ENCODE measurements around the gene CAPN13. TPM values are rescaled to one million over a fixed set of nuclear protein-coding genes. Genes with fewer than 3 reads are reported as not detected.

Gene CAPN13
- total and polyA plus RNA-seq, 4 donors: 0.13 to 0.42 TPM; not detected in 2

DNA sequence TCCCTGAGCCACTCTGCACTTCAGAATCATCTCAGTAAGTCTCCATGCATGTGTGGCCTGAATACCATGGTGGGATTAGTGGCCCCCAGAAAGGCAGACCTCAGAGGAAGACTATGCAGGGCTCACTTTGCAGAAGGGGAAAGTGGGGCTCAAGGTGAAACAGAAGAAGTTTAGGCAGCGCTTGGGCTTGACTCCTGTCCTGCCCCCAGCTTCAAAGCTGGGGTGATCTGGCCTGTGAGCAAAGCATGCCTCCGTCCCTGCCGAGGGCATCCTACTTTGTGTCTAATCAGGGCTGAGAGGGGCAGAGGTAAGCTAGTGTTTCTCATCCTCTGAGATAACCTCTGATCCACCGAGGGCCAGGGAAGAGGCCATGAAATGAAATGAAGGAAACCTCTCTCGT lies 7.9 kb downstream of the CAPN13 start:
- Histone ChIP-seq H3K27me3 (ENCODE audit: control insufficient read depth in 4 of 4, insufficient read depth in 4 of 4, low read length in 3 of 4) (no peaks in the 10 kb centered on the region), H3K36me3 (ENCODE audit: control insufficient read depth in 4 of 4, insufficient read depth in 3 of 4, low read depth in 1 of 4, low read length in 3 of 4) (no peaks in the 10 kb centered on the region), H3K4me1 (ENCODE audit: control insufficient read depth in 4 of 4, insufficient read depth in 4 of 4, low read length in 3 of 4) (peaks cover 0 to 7% (median 3%) of the 10 kb centered on the region in 4 donors), H3K9ac (ENCODE audit: low read depth in 1 of 2, low read length in 2 of 2) (no peak overlapping the region), H3K27ac (ENCODE audit: low read depth in 1 of 2, low read length in 2 of 2) (no peak overlapping the region), H3K4me3 (ENCODE audit: low read depth in 1 of 3, low read length in 3 of 3) (no peak overlapping the region), H3K9me3 (ENCODE audit: control insufficient read depth in 4 of 4, low read length in 3 of 4) (no peaks in the 10 kb centered on the region)
- 84% methylated on average over 5 of the region's 5 CpGs for WGBS
- DNase-seq (ENCODE audit: low spot score): no peak
- TF ChIP-seq, protein P1, sequence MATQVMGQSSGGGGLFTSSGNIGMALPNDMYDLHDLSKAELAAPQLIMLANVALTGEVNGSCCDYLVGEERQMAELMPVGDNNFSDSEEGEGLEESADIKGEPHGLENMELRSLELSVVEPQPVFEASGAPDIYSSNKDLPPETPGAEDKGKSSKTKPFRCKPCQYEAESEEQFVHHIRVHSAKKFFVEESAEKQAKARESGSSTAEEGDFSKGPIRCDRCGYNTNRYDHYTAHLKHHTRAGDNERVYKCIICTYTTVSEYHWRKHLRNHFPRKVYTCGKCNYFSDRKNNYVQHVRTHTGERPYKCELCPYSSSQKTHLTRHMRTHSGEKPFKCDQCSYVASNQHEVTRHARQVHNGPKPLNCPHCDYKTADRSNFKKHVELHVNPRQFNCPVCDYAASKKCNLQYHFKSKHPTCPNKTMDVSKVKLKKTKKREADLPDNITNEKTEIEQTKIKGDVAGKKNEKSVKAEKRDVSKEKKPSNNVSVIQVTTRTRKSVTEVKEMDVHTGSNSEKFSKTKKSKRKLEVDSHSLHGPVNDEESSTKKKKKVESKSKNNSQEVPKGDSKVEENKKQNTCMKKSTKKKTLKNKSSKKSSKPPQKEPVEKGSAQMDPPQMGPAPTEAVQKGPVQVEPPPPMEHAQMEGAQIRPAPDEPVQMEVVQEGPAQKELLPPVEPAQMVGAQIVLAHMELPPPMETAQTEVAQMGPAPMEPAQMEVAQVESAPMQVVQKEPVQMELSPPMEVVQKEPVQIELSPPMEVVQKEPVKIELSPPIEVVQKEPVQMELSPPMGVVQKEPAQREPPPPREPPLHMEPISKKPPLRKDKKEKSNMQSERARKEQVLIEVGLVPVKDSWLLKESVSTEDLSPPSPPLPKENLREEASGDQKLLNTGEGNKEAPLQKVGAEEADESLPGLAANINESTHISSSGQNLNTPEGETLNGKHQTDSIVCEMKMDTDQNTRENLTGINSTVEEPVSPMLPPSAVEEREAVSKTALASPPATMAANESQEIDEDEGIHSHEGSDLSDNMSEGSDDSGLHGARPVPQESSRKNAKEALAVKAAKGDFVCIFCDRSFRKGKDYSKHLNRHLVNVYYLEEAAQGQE (IDR thresholded peaks at IDR 0.05): no peak
- TF ChIP-seq FOXA1 (IDR thresholded peaks at IDR 0.05): no peak
- no peak for TF ChIP-seq TAF1 (conservative IDR thresholded peaks at IDR 0.05)
- no peak for TF ChIP-seq JUND (IDR thresholded peaks at IDR 0.05)
- TF ChIP-seq, protein P2, sequence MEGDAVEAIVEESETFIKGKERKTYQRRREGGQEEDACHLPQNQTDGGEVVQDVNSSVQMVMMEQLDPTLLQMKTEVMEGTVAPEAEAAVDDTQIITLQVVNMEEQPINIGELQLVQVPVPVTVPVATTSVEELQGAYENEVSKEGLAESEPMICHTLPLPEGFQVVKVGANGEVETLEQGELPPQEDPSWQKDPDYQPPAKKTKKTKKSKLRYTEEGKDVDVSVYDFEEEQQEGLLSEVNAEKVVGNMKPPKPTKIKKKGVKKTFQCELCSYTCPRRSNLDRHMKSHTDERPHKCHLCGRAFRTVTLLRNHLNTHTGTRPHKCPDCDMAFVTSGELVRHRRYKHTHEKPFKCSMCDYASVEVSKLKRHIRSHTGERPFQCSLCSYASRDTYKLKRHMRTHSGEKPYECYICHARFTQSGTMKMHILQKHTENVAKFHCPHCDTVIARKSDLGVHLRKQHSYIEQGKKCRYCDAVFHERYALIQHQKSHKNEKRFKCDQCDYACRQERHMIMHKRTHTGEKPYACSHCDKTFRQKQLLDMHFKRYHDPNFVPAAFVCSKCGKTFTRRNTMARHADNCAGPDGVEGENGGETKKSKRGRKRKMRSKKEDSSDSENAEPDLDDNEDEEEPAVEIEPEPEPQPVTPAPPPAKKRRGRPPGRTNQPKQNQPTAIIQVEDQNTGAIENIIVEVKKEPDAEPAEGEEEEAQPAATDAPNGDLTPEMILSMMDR (IDR thresholded peaks at IDR 0.05; ENCODE audit: low read depth, low read length, missing input control): no peak
- no peak for TF ChIP-seq NR2F2 (IDR thresholded peaks at IDR 0.05)
- TF ChIP-seq GABPA (IDR thresholded peaks at IDR 0.05 in 1 of 2, conservative IDR thresholded peaks at IDR 0.05 in 1 of 2): no peak
- TF ChIP-seq RXRA (IDR thresholded peaks at IDR 0.05): no peak
- TF ChIP-seq, protein P3, sequence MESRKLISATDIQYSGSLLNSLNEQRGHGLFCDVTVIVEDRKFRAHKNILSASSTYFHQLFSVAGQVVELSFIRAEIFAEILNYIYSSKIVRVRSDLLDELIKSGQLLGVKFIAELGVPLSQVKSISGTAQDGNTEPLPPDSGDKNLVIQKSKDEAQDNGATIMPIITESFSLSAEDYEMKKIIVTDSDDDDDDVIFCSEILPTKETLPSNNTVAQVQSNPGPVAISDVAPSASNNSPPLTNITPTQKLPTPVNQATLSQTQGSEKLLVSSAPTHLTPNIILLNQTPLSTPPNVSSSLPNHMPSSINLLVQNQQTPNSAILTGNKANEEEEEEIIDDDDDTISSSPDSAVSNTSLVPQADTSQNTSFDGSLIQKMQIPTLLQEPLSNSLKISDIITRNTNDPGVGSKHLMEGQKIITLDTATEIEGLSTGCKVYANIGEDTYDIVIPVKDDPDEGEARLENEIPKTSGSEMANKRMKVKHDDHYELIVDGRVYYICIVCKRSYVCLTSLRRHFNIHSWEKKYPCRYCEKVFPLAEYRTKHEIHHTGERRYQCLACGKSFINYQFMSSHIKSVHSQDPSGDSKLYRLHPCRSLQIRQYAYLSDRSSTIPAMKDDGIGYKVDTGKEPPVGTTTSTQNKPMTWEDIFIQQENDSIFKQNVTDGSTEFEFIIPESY (IDR thresholded peaks at IDR 0.05): no peak
- TF ChIP-seq HNF4A (conservative IDR thresholded peaks at IDR 0.05): no peak
- TF ChIP-seq, protein P4, sequence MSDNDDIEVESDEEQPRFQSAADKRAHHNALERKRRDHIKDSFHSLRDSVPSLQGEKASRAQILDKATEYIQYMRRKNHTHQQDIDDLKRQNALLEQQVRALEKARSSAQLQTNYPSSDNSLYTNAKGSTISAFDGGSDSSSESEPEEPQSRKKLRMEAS (IDR thresholded peaks at IDR 0.05): no peak
- no peak for TF ChIP-seq EGR1 (IDR thresholded peaks at IDR 0.05; ENCODE audit: low read depth in 2 of 2)
- TF ChIP-seq FOXA2 (IDR thresholded peaks at IDR 0.05): no peak
- no peak for TF ChIP-seq YY1 (IDR thresholded peaks at IDR 0.05)
- TF ChIP-seq, protein P5, sequence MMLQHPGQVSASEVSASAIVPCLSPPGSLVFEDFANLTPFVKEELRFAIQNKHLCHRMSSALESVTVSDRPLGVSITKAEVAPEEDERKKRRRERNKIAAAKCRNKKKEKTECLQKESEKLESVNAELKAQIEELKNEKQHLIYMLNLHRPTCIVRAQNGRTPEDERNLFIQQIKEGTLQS (IDR thresholded peaks at IDR 0.05): no peak
- TF ChIP-seq HNF4G (IDR thresholded peaks at IDR 0.05): no peak
- TF ChIP-seq RAD21 (IDR thresholded peaks at IDR 0.05): no peak
- no peak for TF ChIP-seq SP1 (IDR thresholded peaks at IDR 0.05)
